NCI-H2107 treated with DMSO at 0.1 percent for 48 hours (cell line): ENCODE measurements around the gene SEPSECS.

Source experiments
- DNase-seq: peaks from one replicate; lab custom pipeline; 2025; ENCODE audit not compliant: unreplicated experiment; lab: John Stamatoyannopoulos, UW

SEPSECS gene

DNA sequence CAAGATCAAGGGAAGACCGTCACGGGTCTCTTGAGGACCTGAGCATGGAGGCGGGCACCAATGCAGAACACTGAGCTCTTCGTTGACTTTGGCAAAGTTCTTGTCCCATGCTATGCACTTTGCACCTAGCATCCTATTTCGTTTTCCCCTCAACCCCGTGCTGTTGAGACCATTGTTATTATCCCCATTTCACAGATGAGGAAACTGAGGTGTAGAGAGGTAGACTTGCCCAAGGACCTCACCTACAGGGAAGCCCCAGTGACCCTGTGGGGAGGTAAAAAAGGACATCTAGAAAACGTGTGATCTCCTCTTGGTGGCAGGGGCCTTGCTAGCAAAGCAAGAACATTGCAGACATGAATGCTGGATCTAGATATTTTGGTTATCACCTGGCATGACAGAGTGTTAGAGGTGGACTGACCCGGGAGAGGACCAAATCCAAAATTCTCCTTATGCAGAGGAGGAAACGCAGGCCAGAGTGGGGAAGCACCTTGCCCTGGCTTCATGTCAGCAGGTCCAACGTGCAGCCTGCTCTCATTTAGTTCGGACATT, 48.5 kb downstream of the SEPSECS start:
- no peak for DNase-seq

DNA sequence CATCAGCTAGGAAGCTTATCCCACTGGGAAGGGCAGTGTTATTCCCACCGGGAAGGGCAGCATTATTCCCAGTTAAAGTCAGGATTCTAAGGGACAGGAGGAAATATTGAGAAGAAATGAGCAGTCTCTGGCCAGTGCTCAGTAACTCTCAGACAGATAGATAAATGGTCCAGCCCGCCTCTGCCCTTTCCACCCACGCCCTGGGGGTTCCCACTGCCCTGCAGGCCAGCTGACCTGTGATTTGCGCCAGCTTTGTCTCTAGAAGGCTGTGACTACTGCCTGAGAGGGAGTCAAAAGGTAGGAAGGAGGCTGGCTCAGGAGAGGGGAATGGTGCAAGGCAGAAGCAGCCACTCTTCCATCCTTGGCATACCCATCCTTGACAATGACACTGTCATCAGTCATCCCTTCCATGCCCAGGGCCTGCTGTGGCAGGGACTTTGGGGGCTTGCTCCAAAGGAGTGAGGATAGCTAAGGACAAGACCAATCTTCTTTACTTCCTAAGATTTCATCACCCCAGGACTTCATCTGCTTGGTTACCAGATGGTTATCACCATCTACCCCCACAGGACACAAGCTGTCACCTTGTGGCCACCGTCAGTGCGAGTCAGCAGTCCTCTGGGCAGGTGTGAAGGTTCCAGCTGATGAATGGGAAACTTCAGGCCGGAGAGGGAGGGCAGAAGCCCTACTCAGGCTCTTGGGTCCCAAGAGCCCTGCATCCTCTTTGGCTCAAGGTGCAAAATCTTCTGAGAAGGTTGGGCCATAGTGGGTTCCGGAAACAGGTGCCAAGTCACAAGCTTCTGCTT, 49.5 kb downstream of the SEPSECS start:
- no peak for DNase-seq

DNA sequence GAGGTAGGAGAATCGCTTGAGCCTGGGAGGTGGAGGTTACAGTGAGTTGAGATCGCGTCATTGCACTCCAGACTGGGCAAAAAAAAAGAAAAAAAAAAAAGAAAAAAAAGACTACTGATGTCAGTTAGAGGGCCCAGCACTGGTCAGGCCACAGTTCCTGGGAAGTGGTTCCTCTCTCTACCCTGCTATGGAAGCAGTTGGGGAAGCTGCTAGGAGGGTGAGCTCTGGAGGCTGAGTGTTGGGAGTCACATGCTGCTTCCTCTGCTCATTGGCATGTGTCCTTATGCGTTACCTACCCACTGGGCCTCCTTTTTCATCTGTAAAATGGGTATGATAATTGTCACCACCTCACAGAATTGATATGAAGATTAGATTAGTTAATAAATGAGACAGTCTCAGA, 50.7 kb downstream of the SEPSECS start:
- no peak for DNase-seq

- no peak for DNase-seq
Observed at GRCh38 chr4:25108556-25108955, 51.7 kb downstream of the SEPSECS start.

DNA sequence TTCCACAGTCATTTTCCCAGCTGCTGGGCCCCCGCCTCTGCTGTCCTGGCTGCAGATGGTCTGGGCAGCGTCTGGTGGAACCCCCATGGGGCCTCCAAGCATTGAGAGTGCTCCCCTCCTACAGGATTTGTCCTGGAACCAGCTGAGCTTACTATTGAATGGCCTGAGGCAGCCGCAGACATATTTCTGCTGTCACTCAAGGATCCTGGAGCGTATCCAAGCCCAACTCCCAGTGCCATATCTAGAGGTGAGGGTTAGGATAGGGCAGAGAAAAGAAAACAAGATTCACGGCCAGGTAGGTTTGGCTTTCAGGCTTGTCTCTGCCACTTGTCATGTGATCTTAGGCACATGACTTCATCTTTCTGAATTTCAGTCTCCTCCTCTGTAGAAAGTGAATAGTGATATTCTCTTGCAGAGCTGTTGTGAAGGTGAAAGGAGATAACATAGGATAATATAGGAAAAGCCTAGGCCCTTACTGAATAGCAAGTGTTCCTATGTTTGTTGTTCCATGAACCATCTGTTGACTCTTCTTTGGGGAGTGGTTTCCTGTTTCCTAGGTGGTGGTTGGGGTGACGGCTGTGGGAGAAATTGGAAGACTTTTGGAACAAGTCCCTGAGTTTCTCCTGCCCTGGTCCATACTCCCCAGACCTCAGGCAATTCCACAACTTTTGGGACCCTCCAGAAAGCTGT, 52.3 kb downstream of the SEPSECS start:
- no peak for DNase-seq

DNA sequence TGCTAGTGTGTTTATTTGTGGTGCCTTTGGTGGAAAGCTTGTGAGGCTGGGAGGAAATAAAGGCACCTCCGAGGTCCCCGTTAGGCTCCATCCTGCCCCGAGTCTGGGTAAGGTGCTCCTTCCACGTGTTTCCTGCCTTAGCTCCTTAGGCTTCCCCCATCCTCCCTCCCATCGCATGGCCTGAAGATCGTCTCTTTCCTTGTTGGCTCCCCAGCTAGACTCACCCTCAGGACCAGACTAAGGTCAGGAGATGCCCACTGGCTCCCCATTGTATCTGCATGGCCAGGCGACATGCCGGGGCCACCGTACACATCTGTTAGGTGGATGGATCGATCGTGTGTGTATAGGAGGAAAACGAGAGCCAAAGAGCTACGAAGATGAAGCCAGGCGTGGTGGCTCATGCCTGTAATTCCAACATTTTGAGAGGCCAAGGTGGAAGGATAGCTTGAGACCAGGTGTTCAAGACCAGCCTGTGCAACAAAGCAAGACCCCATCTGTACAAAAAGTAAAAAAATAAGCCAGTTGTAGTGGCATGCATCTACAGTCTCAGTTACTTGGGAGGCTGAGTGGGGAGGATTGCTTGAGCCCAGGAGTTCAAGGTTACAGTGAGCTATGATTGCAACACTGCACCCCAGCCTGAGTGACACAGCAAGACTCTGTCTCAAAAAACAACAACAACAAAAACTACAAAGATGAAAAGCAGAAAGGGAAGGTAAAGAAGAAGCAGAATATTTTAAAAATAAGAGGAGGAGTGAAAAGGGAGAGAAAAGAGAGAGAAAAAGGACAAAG, 53.7 kb downstream of the SEPSECS start:
- DNase-seq, result no peak

DNA sequence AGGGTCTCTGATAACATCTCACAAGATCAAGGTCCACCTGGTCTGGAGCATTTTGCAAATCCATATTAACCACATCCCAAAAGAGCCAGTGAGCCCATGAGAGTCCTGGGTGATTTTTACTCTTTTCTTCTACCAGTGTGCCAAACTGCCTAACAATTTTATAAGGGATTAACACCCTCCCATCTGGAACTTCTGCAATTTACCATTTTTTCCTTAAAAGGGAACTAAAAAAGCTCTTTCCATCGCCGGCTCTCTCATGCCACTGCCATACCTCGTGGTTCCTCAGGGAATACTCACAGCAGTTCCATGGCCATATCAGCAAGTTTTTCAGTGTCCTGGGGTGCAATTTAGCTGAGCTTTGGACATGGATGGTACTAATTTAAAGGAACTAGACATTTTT, 55.7 kb downstream of the SEPSECS start:
- DNase-seq, result no peak

- no peak for DNase-seq
Observed at GRCh38 chr4:25103418-25103817, 56.8 kb downstream of the SEPSECS start.

DNA sequence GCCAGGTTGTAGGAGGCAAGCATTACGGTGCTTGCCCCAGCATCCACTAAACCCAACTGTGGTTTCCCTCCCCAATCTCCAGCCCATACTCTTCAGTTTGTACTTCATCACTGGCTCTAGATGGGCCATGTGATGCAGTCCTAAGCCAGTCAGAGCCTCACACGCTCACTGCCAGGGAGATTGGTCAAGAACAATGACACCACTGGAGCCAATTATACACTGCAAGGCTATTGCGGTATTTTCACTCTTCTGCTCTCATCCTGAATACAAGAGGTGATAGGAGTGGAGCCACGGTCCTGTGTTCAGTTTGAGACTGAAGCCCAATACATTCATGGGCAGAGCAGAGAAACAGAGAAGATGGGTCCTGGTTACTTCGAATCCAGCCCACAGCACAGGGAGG, 58.4 kb downstream of the SEPSECS start:
- DNase-seq, result no peak

- DNase-seq, result no peak
Observed at GRCh38 chr4:25100710-25101109, 59.5 kb downstream of the SEPSECS start.

- no peak for DNase-seq
Observed at GRCh38 chr4:25100021-25100555, 60.2 kb downstream of the SEPSECS start.

DNA sequence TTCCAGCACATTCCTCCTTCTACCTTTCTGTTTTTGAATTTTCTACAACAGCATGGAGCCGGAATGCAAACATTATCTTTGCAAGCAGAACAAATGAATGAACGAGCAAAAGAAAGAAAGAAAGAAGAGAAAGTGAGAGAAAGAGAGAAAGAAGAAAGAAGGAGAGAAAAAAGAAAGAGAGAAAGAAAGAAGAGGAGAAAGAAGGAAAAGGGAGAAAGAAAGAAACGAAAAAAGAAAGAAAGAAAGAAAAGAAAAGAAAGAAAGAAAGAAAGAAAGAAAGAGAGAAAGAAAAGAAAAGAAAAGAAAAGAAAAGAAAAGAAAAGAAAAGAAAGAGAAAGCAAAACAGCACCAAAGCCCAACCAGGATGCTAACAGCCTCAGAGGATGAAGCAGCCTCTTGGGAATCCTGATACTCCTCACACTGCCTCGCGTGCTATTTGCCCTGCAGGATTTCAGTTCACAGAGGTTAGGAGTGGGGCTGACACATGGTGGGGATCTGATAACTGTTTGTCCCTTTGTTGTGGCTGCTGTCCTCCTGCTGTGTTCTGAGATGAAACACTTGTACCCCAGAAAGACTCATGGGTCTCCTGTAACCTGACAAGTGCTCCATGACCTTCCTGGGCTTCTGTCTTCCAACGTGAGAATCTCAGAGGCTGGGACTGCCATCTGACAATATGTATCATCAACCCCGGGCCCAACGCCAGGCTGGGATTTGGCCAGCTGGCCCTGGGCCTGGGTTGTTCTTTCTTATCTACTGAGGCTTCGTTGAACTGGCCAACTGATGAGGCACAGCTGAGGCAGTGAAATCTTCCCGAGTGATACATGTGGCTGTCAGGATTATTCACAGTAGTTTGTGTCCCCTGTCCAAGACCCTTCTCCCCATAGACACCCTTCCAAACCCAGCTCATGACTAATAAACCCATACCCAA, 61.0 kb downstream of the SEPSECS start:
- no peak for DNase-seq

DNA sequence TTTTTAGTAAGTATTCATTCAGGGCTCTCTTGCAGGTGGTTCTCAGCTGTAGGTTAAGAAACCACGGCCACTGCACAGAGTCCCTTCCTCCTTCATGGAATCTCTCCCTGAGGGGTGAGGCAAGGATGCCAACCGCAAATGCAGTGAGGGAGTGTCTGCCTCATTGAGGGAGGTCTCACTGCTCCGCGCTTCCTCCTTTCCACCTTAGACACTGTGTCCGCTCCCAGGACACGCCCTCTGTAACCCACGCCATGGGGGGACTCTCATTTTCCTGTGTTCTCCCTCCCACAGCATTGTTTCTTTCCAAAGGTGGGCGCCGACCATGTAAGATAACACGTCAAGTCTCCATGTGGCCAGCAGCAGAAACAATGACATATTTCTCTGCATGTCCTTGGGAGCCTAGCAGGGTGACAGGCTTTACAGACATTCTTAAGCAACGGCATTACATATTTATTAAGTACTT, 63.2 kb downstream of the SEPSECS start:
- no peak for DNase-seq

DNA sequence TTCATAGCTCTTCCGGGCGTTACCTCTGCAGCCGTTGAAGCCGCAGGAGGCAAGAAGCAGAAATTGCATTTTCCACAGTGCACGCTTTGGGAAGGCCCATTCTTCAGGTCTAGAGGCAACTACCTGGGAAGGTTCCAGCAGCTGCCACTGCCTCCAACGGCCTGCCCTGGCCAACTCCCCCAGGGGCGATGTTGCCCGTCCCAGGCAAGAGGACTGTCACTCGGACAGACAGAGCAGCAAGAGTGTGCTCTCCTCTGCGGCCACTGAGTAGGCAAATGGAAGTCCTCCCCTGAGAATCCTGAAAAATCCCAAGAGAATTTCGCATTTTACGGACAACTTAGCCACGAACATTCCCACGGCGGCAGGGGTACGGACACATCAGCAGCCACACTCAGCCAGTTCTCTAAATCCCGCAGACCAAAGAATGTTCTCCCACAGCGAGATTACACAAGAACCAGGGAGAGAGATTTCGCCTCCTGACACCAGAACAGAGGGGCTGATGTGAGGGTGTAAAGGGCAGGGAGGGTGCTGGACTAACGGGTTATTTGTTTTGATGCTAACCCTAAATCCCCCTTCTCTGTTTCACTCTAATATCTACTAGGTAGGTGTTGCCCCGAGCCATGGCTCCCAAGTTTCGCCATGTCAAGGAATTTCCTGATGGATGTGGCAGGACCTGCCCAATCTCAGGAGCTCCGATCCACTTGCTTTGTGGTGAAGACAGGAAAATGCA, 63.8 kb downstream of the SEPSECS start:
- DNase-seq, result no peak

DNA sequence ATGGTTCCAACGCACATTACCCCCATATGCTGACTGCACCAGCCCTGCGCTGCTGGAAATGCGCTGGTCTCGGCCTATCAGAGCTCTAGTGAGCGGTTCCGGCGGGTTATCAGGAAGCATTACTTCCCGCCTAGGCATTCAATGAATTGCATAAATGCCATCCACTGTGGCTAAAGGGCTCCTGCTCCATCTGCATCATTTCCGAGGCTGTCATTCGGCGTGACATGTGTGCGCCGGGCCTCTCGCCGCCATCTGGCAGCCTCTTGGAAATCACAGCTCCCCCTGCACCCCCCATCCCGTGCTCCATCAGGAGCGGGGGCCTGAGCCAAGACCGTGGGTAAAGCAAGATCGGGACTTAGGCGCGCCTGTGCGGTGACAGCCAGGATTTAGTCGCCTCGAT, 64.4 kb downstream of the SEPSECS start:
- DNase-seq, result no peak

DNA sequence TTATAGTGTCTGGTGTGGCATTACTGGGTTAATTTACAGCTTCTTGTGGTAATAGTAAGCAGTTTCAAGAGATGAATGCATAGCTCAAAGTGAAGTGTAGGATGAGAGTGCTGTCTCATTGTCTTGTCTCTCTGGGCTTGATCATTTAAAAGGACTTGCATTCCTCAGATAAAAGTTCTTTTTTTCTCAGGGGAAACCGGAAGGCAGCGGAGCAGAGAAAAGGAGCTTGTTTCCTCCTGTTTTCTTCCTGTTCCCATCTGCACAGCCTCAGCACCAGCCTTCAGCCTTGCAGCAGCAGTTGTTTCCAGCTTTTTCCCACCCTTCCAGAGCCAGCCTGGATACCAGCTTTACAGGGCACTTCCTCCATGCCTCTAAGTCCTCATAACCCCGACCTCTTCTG, 68.1 kb downstream of the SEPSECS start:
- DNase-seq, result no peak

DNA sequence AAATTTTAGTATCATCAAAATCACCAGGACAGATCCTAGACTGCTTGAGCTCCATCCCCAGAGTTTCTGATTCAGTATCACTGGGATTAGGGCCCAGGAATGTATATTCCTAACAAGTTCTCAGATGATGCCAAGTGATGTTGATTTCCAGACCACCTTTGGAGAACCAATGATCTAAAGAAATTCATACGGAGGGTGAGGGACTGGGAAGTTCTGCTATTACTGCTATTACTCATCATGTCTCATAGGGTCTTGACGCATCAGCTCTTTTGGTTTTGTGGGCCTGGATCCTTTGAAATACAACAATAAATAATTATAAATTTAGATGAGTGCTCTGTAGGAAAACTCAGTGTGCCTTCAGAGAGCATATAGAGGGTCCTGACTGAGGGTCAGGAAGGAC, 69.7 kb downstream of the SEPSECS start:
- no peak for DNase-seq

DNA sequence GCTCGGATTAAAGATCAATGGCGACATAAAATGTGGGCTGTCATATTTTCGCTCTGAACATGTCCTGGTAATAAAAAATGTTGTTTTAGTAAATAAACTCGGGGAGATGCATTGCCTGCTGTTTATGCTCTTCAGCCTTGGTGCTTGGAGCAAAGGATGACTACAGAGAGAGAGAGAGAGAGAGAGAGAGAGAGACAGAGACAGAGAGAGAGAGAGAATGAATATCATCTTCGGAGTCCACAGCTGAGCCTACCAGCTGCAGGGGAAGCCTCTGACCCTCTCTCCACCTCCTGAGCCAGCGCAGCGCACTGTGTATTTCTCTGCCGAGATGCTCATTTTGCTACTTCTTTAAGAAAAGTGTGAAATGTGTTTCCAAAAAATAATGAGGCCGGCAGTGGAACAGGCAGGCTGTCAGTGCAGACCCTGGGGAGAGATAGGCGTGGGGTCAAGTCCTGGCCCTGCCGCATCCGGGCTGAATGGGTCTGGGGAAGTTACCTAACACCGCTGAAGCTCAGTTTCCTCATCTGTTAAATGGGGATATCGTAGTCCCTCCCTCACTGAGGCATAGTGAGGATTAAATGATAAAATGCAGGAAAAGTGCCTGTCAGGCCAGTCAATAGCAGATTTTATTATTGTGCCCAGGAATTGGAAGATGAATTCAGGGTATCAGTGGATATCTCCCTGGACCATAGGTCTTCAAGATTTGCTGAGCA, 71.0 kb downstream of the SEPSECS start:
- no peak for DNase-seq
